ENCODE results near the gene UMODL1. TPM values are rescaled to one million over a fixed set of nuclear protein-coding genes. Genes with fewer than 3 reads are reported as not detected.

Gene UMODL1
- total and polyA plus RNA-seq, 9 donors = 0.01 to 2.2 (median 0.24) TPM; not detected in 5

DNA sequence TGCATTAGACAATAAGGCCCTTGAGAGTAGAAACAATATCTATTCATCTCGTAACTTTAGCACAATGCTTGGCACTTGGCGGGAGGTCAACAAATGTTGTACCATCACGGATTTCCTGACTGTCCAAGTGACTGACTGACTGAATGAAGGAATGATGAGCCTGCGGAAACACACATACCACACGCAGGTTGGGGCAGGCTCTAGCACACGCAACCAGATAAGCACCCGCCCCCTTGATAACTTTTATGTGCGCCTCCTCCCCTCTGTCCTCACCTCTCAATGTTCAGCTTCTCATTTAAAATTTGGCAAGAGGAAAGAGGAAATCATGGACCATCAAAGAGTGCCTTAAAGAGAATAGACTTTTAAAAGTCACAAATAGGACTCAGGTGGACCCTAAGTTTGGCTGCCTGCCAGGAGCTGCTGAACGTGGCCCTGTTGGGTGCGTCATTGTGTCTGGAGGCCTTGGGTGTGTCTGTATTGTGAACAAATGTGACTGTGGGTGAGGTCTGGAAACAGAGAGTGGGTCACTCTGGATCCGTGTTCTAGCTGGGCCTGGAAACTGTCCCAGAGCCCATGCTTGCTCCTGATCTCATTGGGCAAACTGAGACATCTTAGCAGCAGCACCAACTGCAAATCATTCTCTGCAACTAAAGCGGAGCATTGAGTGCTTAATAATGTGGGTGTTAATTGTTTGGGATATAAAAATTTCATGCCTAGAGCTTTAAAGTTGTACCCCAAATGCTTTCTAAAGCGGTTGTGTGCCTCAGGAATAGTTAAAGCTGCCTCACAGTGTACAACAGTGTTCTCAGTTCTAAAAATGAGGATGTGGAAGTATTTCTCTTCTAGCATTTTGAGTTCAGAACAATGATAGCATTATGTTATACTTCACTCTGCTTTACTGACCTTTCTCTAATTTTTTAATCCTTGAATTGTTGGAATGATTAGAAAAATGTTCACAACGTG, 100.3 kb downstream of the UMODL1 start:
- intact Hi-C loops (cut with DNase I) = no loop called here
- no peaks in the 10 kb centered on the region for H3K4me1 ChIP-seq (ENCODE audit: insufficient read depth)
- no peaks in the 10 kb centered on the region for H3K36me3 ChIP-seq
- H3K9me3 ChIP-seq = no peaks in the 10 kb centered on the region
- H3K27me3 ChIP-seq = no peaks in the 10 kb centered on the region
- no peak overlapping the region for H3K4me3 ChIP-seq
- TF ChIP-seq EP300 (IDR thresholded peaks at IDR 0.05) = no peak
- TF ChIP-seq, protein P1, sequence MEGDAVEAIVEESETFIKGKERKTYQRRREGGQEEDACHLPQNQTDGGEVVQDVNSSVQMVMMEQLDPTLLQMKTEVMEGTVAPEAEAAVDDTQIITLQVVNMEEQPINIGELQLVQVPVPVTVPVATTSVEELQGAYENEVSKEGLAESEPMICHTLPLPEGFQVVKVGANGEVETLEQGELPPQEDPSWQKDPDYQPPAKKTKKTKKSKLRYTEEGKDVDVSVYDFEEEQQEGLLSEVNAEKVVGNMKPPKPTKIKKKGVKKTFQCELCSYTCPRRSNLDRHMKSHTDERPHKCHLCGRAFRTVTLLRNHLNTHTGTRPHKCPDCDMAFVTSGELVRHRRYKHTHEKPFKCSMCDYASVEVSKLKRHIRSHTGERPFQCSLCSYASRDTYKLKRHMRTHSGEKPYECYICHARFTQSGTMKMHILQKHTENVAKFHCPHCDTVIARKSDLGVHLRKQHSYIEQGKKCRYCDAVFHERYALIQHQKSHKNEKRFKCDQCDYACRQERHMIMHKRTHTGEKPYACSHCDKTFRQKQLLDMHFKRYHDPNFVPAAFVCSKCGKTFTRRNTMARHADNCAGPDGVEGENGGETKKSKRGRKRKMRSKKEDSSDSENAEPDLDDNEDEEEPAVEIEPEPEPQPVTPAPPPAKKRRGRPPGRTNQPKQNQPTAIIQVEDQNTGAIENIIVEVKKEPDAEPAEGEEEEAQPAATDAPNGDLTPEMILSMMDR (IDR thresholded peaks at IDR 0.05) = no peak
- no peak for TF ChIP-seq POLR2A (IDR thresholded peaks at IDR 0.05)
- WGBS, 3 donors = 72 to 76% (median 75%) methylated on average over 14 of the region's 14 CpGs
- H3K27ac ChIP-seq = no peak overlapping the region
- peak in 1 of 5 donors; percentile 35 for DNase-seq

DNA sequence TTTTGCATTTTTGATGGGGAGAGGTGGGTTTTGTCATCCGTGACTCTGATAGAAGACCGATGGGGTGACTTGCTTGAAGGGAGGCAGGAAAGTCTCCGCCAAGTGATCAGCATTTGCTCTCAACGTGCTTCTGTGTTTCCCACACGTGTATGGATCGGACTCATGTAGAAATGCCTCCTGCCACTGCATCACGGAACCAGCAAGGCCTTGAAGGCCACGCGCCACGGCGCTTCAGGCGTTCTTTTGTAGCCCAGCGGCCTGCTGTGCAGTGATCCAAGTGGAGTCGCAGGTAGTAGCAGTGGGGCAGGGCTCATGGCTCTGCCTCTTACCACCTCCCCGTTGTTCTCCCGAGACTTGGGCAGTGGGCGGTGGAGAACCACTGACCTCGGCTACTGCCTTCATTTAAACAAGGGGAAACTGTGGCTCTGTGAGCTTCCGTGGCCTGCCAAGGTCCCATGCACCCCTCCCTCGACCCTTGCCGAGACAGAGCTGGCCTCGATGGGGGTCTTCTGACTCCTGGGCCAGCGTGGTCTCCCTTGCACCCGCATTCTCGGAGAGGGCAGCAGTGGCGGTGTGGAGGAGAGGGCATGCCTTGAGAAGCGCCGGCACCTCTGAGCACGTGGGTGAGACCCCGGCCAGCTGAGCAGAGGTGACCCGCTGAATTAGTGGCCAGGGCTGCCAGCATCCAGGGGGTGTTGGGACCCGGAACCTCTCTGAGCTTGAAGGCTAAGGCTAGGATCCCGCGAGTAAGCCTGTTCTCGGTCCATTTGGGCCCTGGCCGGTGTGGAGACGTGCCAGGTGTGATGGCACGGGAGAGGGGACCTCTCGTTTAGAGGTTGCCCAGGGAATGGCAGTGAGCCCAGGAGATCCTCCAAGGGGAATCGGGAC, 101.7 kb downstream of the UMODL1 start:
- intact Hi-C loops (cut with DNase I) = no loop called here
- peak in 1 of 5 donors; percentile 27 for DNase-seq
- peaks cover 4% of the 10 kb centered on the region for H3K4me1 ChIP-seq (ENCODE audit: insufficient read depth)
- no peaks in the 10 kb centered on the region for H3K9me3 ChIP-seq
- TF ChIP-seq EP300 (IDR thresholded peaks at IDR 0.05) = no peak
- TF ChIP-seq POLR2A (IDR thresholded peaks at IDR 0.05) = no peak
- TF ChIP-seq, protein P1 (IDR thresholded peaks at IDR 0.05) = no peak
- no peaks in the 10 kb centered on the region for H3K27me3 ChIP-seq
- no peaks in the 10 kb centered on the region for H3K36me3 ChIP-seq
- no peak overlapping the region for H3K27ac ChIP-seq
- 88 to 91% (median 90%) methylated on average over 40 of the region's 40 CpGs for WGBS, 3 donors
- no peak overlapping the region for H3K4me3 ChIP-seq

DNA sequence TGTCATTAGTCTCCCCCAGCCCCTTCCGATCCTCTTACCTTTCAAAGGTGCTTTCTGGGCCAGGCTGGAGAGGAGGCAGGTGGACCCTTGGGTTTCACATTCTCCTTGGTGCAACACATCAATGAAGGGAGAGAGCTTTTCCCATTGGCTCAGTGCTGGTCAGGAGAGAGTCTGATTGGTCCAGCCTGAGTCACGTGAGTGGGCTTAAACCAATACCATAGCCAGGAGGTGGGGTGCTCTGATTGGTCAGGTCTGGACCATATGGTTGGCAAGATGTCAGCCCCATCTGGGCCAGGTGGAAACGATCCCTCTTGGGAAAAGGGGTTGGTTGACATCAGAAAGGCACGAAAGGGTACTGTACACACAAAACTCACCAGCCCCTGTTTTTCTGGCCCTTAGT, 103.1 kb downstream of the UMODL1 start:
- peak in 1 of 5 donors; percentile 18 for DNase-seq
- 75 to 80% (median 76%) methylated on average over 4 of the region's 4 CpGs for WGBS, 3 donors

More for the DNA sequence above, 103.1 kb downstream of the UMODL1 start:
- H3K27ac ChIP-seq = no peak overlapping the region
- H3K9me3 ChIP-seq = no peaks in the 10 kb centered on the region
- peaks cover 4% of the 10 kb centered on the region for H3K4me1 ChIP-seq (ENCODE audit: insufficient read depth)
- TF ChIP-seq EP300 (IDR thresholded peaks at IDR 0.05) (no peak), POLR2A (IDR thresholded peaks at IDR 0.05) (no peak)
- TF ChIP-seq, protein P1 (IDR thresholded peaks at IDR 0.05) = no peak
- intact Hi-C loops (cut with DNase I) = no loop called here
- no peaks in the 10 kb centered on the region for H3K27me3 ChIP-seq
- no peak overlapping the region for H3K4me3 ChIP-seq
- H3K36me3 ChIP-seq = no peaks in the 10 kb centered on the region

Measured in ovary (tissue), 9 donors.